Loucy (cell line): ENCODE measurements around the gene BPIFB2.

ENCODE experiments used
- H2AFZ ChIP-seq: fragments of 200-600 bp; sonication (generic); 2 replicates; pipeline ENCODE4 v1.6.0; 2016; ENCODE audit warnings: antibody characterized with exemption, mild to moderate bottlenecking, low read length, moderate library complexity
- H3F3A ChIP-seq: fragments of 200-600 bp; 2 replicates; pipeline ENCODE4 v1.6.0; 2016; ENCODE audit warnings: antibody characterized with exemption, low read depth, mild to moderate bottlenecking
- H3K27me3 ChIP-seq: fragments of 200-600 bp; sonication (generic); 2 replicates; pipeline ENCODE4 v1.6.1; 2014; ENCODE audit warnings: low read length, mild to moderate bottlenecking; ENCODE audit not compliant: insufficient read depth, poor library complexity, severe bottlenecking
- H3K36me3 ChIP-seq: fragments of 200-600 bp; sonication (generic); 2 replicates; pipeline ENCODE4 v1.6.1; 2016; ENCODE audit warnings: low read length; ENCODE audit not compliant: insufficient read depth
- H3K4me1 ChIP-seq: fragments of 200-600 bp; sonication (generic); 2 replicates; pipeline ENCODE4 v1.5.1; 2014; ENCODE audit warnings: low read length, mild to moderate bottlenecking; ENCODE audit not compliant: insufficient read depth, poor library complexity, severe bottlenecking
- H3K4me2 ChIP-seq: fragments of 200-600 bp; sonication (generic); 2 replicates; pipeline ENCODE4 v1.6.0; 2014; ENCODE audit warnings: antibody characterized with exemption, low read length, low read depth, mild to moderate bottlenecking; ENCODE audit not compliant: poor library complexity, severe bottlenecking
- H3K4me3 ChIP-seq: fragments of 200-600 bp; sonication (generic); 2 replicates; pipeline ENCODE4 v1.5.1; 2014; ENCODE audit warnings: low read length, mild to moderate bottlenecking, mixed read lengths; ENCODE audit not compliant: poor library complexity, severe bottlenecking
- H3K79me2 ChIP-seq: fragments of 200-600 bp; sonication (generic); 2 replicates; pipeline ENCODE4 v1.6.1; 2014; ENCODE audit warnings: low read length; ENCODE audit not compliant: insufficient read depth
- H3K9ac ChIP-seq: fragments of 200-600 bp; sonication (generic); 2 replicates; pipeline ENCODE4 v1.6.0; 2014; ENCODE audit warnings: mild to moderate bottlenecking, low read depth, low read length, moderate library complexity; ENCODE audit not compliant: poor library complexity, severe bottlenecking
- H3K9me2 ChIP-seq: fragments of 200-600 bp; sonication (generic); replicated peaks from 2 replicates; pipeline ENCODE4 v1.6.1; 2016; ENCODE audit warnings: low read depth, low read length, mixed read lengths
- H3K9me3 ChIP-seq: fragments of 200-600 bp; sonication (generic); 2 replicates; pipeline ENCODE4 v1.6.1; 2014; ENCODE audit warnings: mild to moderate bottlenecking, antibody characterized with exemption, low read length, low read depth; ENCODE audit not compliant: insufficient read depth
- H4K20me1 ChIP-seq: fragments of 200-600 bp; sonication (generic); 2 replicates; pipeline ENCODE4 v1.6.0; 2014; ENCODE audit warnings: antibody characterized with exemption, low read length, mild to moderate bottlenecking; ENCODE audit not compliant: insufficient read depth, poor library complexity, severe bottlenecking
- EZH2phosphoT487 ChIP-seq: fragments of 200-600 bp; IDR thresholded peaks from 2 replicates; pipeline ENCODE4 v1.6.1; 2018; ENCODE audit warnings: antibody characterized with exemption, mild to moderate bottlenecking, moderate library complexity, borderline replicate concordance
- TF ChIP-seq, protein P1 (sequence below): fragments of 200-600 bp; sonication (generic); conservative IDR thresholded peaks from 2 replicates; pipeline ENCODE4 v1.5.1; 2014; ENCODE audit warnings: mild to moderate bottlenecking, antibody characterized with exemption, low read length

The BPIFB2 gene

DNA sequence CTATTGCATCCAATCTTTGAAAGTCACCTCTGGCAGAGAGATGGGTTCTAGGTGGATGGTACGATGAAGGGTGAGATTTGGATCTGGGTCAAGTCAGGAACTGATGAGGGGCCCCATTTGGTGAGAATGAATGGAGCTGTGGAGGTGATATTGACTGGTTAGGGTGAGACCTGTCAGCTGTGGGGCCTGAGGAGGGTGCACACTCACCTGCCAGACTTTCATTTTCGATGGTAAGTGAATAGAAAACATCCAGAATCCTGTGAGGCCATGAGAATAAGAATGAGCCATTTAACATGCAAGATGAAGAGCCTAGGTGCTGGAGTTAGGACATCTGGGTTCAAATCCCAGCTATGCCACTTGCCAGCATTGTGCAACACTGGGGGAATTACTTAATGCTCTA lies 10.1 kb upstream of the BPIFB2 start:
- H3F3A ChIP-seq, result no peaks in the 10 kb centered on the region
- no peaks in the 10 kb centered on the region for H3K9me2 ChIP-seq
- H3K4me3 ChIP-seq, result no peak overlapping the region
- no peak overlapping the region for H3K9ac ChIP-seq
- H3K36me3 ChIP-seq, result no peaks in the 10 kb centered on the region
- H4K20me1 ChIP-seq, result no peaks in the 10 kb centered on the region
- peaks cover under 1% of the 10 kb centered on the region for H3K4me1 ChIP-seq
- H3K27me3 ChIP-seq, result no peaks in the 10 kb centered on the region
- no peak for TF ChIP-seq EZH2phosphoT487
- TF ChIP-seq, protein P1, sequence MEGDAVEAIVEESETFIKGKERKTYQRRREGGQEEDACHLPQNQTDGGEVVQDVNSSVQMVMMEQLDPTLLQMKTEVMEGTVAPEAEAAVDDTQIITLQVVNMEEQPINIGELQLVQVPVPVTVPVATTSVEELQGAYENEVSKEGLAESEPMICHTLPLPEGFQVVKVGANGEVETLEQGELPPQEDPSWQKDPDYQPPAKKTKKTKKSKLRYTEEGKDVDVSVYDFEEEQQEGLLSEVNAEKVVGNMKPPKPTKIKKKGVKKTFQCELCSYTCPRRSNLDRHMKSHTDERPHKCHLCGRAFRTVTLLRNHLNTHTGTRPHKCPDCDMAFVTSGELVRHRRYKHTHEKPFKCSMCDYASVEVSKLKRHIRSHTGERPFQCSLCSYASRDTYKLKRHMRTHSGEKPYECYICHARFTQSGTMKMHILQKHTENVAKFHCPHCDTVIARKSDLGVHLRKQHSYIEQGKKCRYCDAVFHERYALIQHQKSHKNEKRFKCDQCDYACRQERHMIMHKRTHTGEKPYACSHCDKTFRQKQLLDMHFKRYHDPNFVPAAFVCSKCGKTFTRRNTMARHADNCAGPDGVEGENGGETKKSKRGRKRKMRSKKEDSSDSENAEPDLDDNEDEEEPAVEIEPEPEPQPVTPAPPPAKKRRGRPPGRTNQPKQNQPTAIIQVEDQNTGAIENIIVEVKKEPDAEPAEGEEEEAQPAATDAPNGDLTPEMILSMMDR, result no peak
- no peak overlapping the region for H2AFZ ChIP-seq
- no peak overlapping the region for H3K4me2 ChIP-seq
- H3K9me3 ChIP-seq, result peaks cover 9% of the 10 kb centered on the region; the same call in 1 of the 2 replicates
- H3K79me2 ChIP-seq, result no peaks in the 10 kb centered on the region

DNA sequence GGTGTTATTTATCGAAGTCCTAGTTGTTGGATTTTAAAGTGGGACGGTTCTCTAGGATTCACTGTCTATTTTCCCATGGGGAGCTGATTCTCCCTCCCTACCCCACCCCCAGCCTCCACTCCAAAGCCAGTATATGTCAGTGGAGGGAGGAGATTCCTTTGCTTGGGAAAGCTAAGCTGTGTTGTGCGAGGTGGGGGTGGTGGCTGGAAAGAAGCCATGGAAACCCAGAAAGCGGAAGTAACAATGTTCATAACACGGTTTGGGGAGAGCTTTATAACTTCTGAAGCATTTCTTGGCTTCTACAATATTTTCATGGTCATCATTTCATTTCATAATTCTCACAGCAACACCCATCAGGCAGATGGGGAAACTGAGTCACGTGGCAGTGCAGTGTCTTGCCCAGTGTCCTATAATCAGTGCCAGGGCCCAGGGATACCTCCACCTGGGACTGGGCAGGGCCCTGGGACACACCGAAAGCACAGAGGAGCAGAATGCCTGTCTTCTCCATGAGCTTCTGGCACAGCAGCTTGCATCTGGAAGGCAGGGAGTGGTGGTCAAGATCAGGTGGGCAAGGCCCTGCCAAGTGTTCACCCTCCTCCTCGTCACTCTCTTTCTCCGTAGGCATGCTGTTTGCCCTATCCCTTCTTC lies 7.8 kb upstream of the BPIFB2 start:
- Histone ChIP-seq H3K79me2 (no peaks in the 10 kb centered on the region), H3K9ac (no peak overlapping the region), H3K4me1 (no peaks in the 10 kb centered on the region), H2AFZ (no peak overlapping the region), H4K20me1 (no peaks in the 10 kb centered on the region), H3F3A (no peaks in the 10 kb centered on the region), H3K4me3 (no peak overlapping the region), H3K36me3 (no peaks in the 10 kb centered on the region), H3K4me2 (no peak overlapping the region), H3K27me3 (no peaks in the 10 kb centered on the region), H3K9me2 (no peaks in the 10 kb centered on the region), H3K9me3 (peaks cover 9% of the 10 kb centered on the region; the same call in 1 of the 2 replicates)
- TF ChIP-seq EZH2phosphoT487, result no peak

DNA sequence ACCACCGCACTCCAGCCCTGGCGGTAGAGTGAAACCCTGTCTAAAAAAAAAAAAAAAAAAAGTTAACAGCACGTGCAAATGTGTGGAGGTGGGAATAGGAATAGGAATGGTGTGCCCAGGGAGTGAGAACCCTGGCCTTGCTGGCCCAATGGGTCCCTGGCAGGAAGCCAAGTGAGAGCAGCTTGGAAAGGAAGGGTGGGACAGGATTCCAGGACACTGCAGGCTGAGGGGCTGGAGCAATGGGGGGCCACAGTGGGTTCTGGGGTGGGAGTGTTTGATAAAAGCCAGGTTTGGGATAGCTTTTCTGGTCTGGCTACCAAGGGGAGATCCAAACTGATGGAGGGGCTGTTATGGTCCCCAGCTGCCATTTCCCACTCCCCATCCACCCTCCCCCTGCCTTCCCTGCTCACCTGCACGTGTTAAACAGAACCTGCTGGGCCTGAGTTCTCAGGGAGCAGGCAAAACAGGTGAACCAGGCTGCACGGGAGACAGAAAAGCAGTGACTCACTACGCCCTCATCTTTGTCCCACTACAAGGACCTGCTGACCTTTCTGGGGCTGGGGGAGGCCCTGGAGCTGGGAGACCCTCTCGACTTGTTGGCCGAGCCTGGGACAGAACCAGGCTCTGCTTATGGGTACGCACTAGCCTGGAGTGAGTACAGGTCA lies 6.6 kb upstream of the BPIFB2 start:
- Histone ChIP-seq H3K4me3 (no peak overlapping the region), H2AFZ (no peak overlapping the region; the same call in 1 of the 2 replicates), H3F3A (no peaks in the 10 kb centered on the region), H3K4me1 (no peaks in the 10 kb centered on the region), H3K4me2 (no peak overlapping the region), H3K27me3 (no peaks in the 10 kb centered on the region), H3K79me2 (no peaks in the 10 kb centered on the region), H3K36me3 (no peaks in the 10 kb centered on the region), H3K9ac (no peak overlapping the region), H3K9me3 (peaks cover 5% of the 10 kb centered on the region; the same call in 1 of the 2 replicates), H4K20me1 (no peaks in the 10 kb centered on the region), H3K9me2 (no peaks in the 10 kb centered on the region)
- TF ChIP-seq EZH2phosphoT487, result no peak
- TF ChIP-seq, protein P1, result no peak
